HCT116 (cell line): Measurements from ENCODE around the gene ELOVL5. TPM values are rescaled to one million over a fixed set of nuclear protein-coding genes. Genes with fewer than 3 reads are reported as not detected.

ENCODE experiments used
- ATAC-seq: fragments of 200-7000 bp; cut with Tn5 transposase; 2 replicates; pipeline ENCODE4 v1.9.1; 2020; ENCODE audit warnings: mild to moderate bottlenecking, moderate library complexity
- BruUV-seq: library from RNA; stranded (reverse); fragments of 400-500 nt; replicated peaks from 2 replicates; lab custom pipeline; 2021; lab: Mats Ljungman, UMichigan
- CTCF ChIA-PET: fragments of 300-600 bp; sonication (Branson Sonifier 250); formaldehyde crosslinking; loops from one replicate; lab custom pipeline; 2021; ENCODE audit warnings: antibody characterized with exemption; lab: Charles Lee
- POLR2A ChIA-PET: fragments of 300-600, 350-600 bp; sonication (Branson Sonifier 250); formaldehyde crosslinking; loops from one replicate; lab custom pipeline; 2021; ENCODE audit warnings: antibody characterized with exemption; lab: Charles Lee
- RAD21 ChIA-PET, 2 experiments: fragments of 300-600 bp; sonication (Branson Sonifier 250); formaldehyde crosslinking; loops; one replicate each; lab custom pipeline; 2023; ENCODE audit warnings: low total read pairs in 2 of 2; ENCODE audit not compliant: uncharacterized antibody in 2 of 2, unreplicated experiment in 2 of 2, low non-redundant PET in 1 of 2; lab: Charles Lee
- DNase-seq: peaks from one replicate; pipeline ENCODE4 v3.0.0-alpha.2; 2010; ENCODE audit warnings: low read depth, low spot score
- H2AFZ ChIP-seq: fragments of 200-600 bp; shearing (Covaris generic), sonication (generic); 2 replicates; pipeline ENCODE4 v1.6.1; 2017; ENCODE audit warnings: low read depth, mixed run types, mixed read lengths, antibody characterized with exemption, low read length; ENCODE audit not compliant: poor library complexity, severe bottlenecking
- H3K27ac ChIP-seq: 2 replicates; pipeline ENCODE4 v1.5.1; 2012; ENCODE audit warnings: low read depth, low read length
- H3K27me3 ChIP-seq: fragments of 200-600 bp; sonication (generic); 2 replicates; pipeline ENCODE4 v1.6.1; 2016; ENCODE audit warnings: mixed run types, low read length, mixed read lengths; ENCODE audit not compliant: insufficient read depth
- H3K36me3 ChIP-seq, 2 experiments: fragments of 200-500 bp in 1 of 2; fragments of 200-600 bp in 1 of 2; sonication (Bioruptor generic) in 1 of 2; sonication (generic) in 1 of 2; 2 replicates each; pipeline versions ENCODE4 v1.5.1 to v1.6.1; 2014 to 2016; ENCODE audit warnings: low read length in 2 of 2, inconsistent platforms in 1 of 2, mixed read lengths in 1 of 2, mixed run types in 1 of 2; ENCODE audit not compliant: insufficient read depth in 2 of 2, control insufficient read depth in 1 of 2
- H3K4me1 ChIP-seq, 2 experiments: fragments of 200-600 bp in 1 of 2; sonication (generic) in 1 of 2; 2 replicates each; pipeline versions ENCODE4 v1.5.1 to v1.6.1; 2012 to 2017; ENCODE audit warnings: low read length in 2 of 2, inconsistent platforms in 1 of 2, mild to moderate bottlenecking in 1 of 2, mixed read lengths in 1 of 2, mixed run types in 1 of 2, moderate library complexity in 1 of 2; ENCODE audit not compliant: insufficient read depth in 2 of 2, control insufficient read depth in 1 of 2
- H3K4me2 ChIP-seq: fragments of 200-600 bp; sonication (generic); 2 replicates; pipeline ENCODE4 v1.6.1; 2017; ENCODE audit warnings: mixed run types, low read length, mixed read lengths
- H3K4me3 ChIP-seq, 2 experiments: fragments of 200-600 bp in 1 of 2; sonication (generic) in 1 of 2; replicated peaks in 1 of 2; 2 replicates each; pipeline ENCODE4 v1.5.1; 2011 to 2016; ENCODE audit warnings: low read length in 2 of 2, control low read depth in 1 of 2, low read depth in 1 of 2, mild to moderate bottlenecking in 1 of 2, mixed read lengths in 1 of 2, mixed run types in 1 of 2
- H3K79me2 ChIP-seq: fragments of 200-600 bp; sonication (generic); 2 replicates; pipeline ENCODE4 v1.6.1; 2017; ENCODE audit warnings: mild to moderate bottlenecking, mixed run types, low read length, moderate library complexity, mixed read lengths; ENCODE audit not compliant: insufficient read depth
- H3K9ac ChIP-seq: fragments of 200-600 bp; sonication (generic); 2 replicates; pipeline ENCODE4 v1.6.1; 2016; ENCODE audit warnings: low read length, mixed read lengths
- H3K9me2 ChIP-seq: fragments of 200-600 bp; sonication (generic), shearing (Covaris generic); 2 replicates; pipeline ENCODE4 v1.6.1; 2017; ENCODE audit warnings: mixed run types, mild to moderate bottlenecking, moderate library complexity; ENCODE audit not compliant: insufficient read depth
- H3K9me3 ChIP-seq, 2 experiments: fragments of 200-500 bp in 1 of 2; fragments of 200-600 bp in 1 of 2; sonication (Bioruptor generic) in 1 of 2; sonication (generic) in 1 of 2; 2 replicates each; pipeline ENCODE4 v1.6.1; 2014 to 2017; ENCODE audit warnings: low read length in 2 of 2, mixed read lengths in 2 of 2, inconsistent platforms in 1 of 2, low read depth in 1 of 2, mild to moderate bottlenecking in 1 of 2, mixed run types in 1 of 2, moderate library complexity in 1 of 2; ENCODE audit not compliant: control insufficient read depth in 1 of 2, insufficient read depth in 1 of 2
- H4K20me1 ChIP-seq: fragments of 200-600 bp; sonication (generic), shearing (Covaris generic); 2 replicates; pipeline ENCODE4 v1.6.1; 2017; ENCODE audit warnings: mixed run types, mild to moderate bottlenecking, moderate library complexity; ENCODE audit not compliant: insufficient read depth
- CBX3 ChIP-seq: IDR thresholded peaks from 2 replicates; pipeline ENCODE4 v1.6.1; 2012; ENCODE audit warnings: low read depth
- CEBPB ChIP-seq: IDR thresholded peaks from 2 replicates; pipeline ENCODE4 v1.6.1; 2012; ENCODE audit warnings: low read depth
- ELF1 ChIP-seq: IDR thresholded peaks from 2 replicates; pipeline ENCODE4 v1.6.1; 2012; ENCODE audit warnings: low read depth, borderline replicate concordance
- EZH2 ChIP-seq: fragments of 200-600 bp; sonication (generic); IDR thresholded peaks from 2 replicates; pipeline ENCODE4 v1.6.1; 2017; ENCODE audit warnings: antibody characterized with exemption, mixed run types
- FOSL1 ChIP-seq: IDR thresholded peaks from 2 replicates; pipeline ENCODE4 v1.6.1; 2012; ENCODE audit warnings: low read depth
- POLR2A ChIP-seq: IDR thresholded peaks from 2 replicates; pipeline ENCODE4 v1.7.0; 2011; ENCODE audit warnings: borderline replicate concordance; ENCODE audit not compliant: insufficient read depth, insufficient read length; ENCODE audit errors: extremely low read depth
- POLR2AphosphoS5 ChIP-seq: IDR thresholded peaks from 2 replicates; pipeline ENCODE4 v1.6.1; 2011; ENCODE audit warnings: mild to moderate bottlenecking, low read depth, low read length, moderate library complexity
- RAD21 ChIP-seq: IDR thresholded peaks from 2 replicates; pipeline ENCODE4 v1.6.1; 2012; ENCODE audit warnings: low read depth, mild to moderate bottlenecking
- SIN3A ChIP-seq: IDR thresholded peaks from 2 replicates; pipeline ENCODE4 v1.6.1; 2012; ENCODE audit warnings: low read depth
- SP1 ChIP-seq: IDR thresholded peaks from 2 replicates; pipeline ENCODE4 v1.6.1; 2012; ENCODE audit warnings: low read depth
- SRF ChIP-seq: IDR thresholded peaks from 2 replicates; pipeline ENCODE4 v1.6.1; 2012; ENCODE audit warnings: low read depth
- YY1 ChIP-seq: IDR thresholded peaks from 2 replicates; pipeline ENCODE4 v1.6.1; 2011; ENCODE audit warnings: low read length, low read depth, moderate library complexity, mild to moderate bottlenecking; ENCODE audit not compliant: insufficient replicate concordance; ENCODE audit errors: extremely low read depth
- ZFX ChIP-seq: fragments of 450-650 bp; IDR thresholded peaks from 2 replicates; pipeline ENCODE4 v1.6.1; 2017
- ZNF274 ChIP-seq: fragments of 200-500 bp; sonication (Bioruptor generic); IDR thresholded peaks from 2 replicates; pipeline ENCODE4 v1.6.1; 2014; ENCODE audit warnings: mild to moderate bottlenecking, low read depth, low read length, inconsistent platforms
- intact Hi-C: fragments of 100-400 bp; cut with micrococcal nuclease; formaldehyde crosslinking; loops from 2 replicates; pipeline ENCODE4 v1.10.0; 2022
- total RNA-seq: library from RNA; stranded (reverse); gene quantifications from one replicate; pipeline ENCODE4 v1.2.1, GENCODE V29; 2021; ENCODE audit not compliant: unreplicated experiment
- TF ChIP-seq, protein P1 (sequence below), 3 experiments: fragments of 200-600 bp in 1 of 3; sonication (generic) in 1 of 3; IDR thresholded peaks in 2 of 3; conservative IDR thresholded peaks in 1 of 3; 2 replicates each; pipeline ENCODE4 v1.5.1; 2012 to 2017; ENCODE audit warnings: low read depth in 2 of 3, low read length in 2 of 3, antibody characterized with exemption in 1 of 3, borderline replicate concordance in 1 of 3, control low read depth in 1 of 3, mild to moderate bottlenecking in 1 of 3, mixed read lengths in 1 of 3, mixed run types in 1 of 3, moderate library complexity in 1 of 3; ENCODE audit not compliant: insufficient read depth in 1 of 3
- TF ChIP-seq, protein P2 (sequence below): IDR thresholded peaks from 2 replicates; pipeline ENCODE4 v1.6.1; 2012
- TF ChIP-seq, protein P3 (sequence below): IDR thresholded peaks from 2 replicates; pipeline ENCODE4 v1.6.1; 2012; ENCODE audit warnings: low read depth
- TF ChIP-seq, protein P4 (sequence below): IDR thresholded peaks from 2 replicates; pipeline ENCODE4 v1.6.1; 2012

Gene ELOVL5
- total RNA-seq, 1 experiment from 2014 or later, result 85.3 TPM

DNA sequence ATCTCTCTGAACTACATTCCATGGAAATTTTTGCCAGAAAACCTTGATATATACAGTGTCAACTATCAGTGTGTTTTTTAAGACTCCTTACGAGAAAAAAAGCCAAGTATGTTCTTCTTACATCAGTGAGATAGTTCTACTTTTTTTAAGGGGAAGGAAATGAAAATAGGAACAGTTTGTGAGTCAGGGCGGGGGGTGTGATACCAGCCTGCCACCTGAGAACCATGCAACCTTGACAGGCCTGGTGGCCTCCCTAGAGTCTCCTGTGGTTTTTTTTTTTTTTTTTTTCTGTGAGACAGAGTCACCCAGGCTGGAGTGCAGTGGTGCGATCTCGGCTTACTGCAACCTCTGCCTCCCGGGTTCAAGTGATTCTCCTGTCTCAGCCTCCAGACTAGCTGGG lies 103.8 kb downstream of the ELOVL5 start:
- CTCF ChIA-PET, result no interaction called here
- no peaks in the 10 kb centered on the region for H3K4me1 ChIP-seq
- no peaks in the 10 kb centered on the region for H3K9me2 ChIP-seq
- H3K79me2 ChIP-seq, result no peaks in the 10 kb centered on the region
- no peak overlapping the region for H3K9ac ChIP-seq
- H3K4me2 ChIP-seq, result no peak overlapping the region
- no peak for ATAC-seq
- intact Hi-C loops, result no loop called here
- H4K20me1 ChIP-seq, result no peaks in the 10 kb centered on the region
- no peak for TF ChIP-seq CEBPB
- no peak for TF ChIP-seq SP1
- no peak for TF ChIP-seq YY1
- TF ChIP-seq RAD21, result no peak
- no peak for TF ChIP-seq SIN3A
- TF ChIP-seq, protein P1, sequence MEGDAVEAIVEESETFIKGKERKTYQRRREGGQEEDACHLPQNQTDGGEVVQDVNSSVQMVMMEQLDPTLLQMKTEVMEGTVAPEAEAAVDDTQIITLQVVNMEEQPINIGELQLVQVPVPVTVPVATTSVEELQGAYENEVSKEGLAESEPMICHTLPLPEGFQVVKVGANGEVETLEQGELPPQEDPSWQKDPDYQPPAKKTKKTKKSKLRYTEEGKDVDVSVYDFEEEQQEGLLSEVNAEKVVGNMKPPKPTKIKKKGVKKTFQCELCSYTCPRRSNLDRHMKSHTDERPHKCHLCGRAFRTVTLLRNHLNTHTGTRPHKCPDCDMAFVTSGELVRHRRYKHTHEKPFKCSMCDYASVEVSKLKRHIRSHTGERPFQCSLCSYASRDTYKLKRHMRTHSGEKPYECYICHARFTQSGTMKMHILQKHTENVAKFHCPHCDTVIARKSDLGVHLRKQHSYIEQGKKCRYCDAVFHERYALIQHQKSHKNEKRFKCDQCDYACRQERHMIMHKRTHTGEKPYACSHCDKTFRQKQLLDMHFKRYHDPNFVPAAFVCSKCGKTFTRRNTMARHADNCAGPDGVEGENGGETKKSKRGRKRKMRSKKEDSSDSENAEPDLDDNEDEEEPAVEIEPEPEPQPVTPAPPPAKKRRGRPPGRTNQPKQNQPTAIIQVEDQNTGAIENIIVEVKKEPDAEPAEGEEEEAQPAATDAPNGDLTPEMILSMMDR (IDR thresholded peaks at IDR 0.05 in 2 of 3, conservative IDR thresholded peaks at IDR 0.05 in 1 of 3; ENCODE audit: borderline replicate concordance in 1 of 3, insufficient read depth in 1 of 3, low read depth in 2 of 3, low read length in 2 of 3), result no peak
- no peak for TF ChIP-seq SRF
- TF ChIP-seq, protein P2, sequence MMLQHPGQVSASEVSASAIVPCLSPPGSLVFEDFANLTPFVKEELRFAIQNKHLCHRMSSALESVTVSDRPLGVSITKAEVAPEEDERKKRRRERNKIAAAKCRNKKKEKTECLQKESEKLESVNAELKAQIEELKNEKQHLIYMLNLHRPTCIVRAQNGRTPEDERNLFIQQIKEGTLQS, result no peak
- no peak for TF ChIP-seq ELF1
- TF ChIP-seq, protein P3, sequence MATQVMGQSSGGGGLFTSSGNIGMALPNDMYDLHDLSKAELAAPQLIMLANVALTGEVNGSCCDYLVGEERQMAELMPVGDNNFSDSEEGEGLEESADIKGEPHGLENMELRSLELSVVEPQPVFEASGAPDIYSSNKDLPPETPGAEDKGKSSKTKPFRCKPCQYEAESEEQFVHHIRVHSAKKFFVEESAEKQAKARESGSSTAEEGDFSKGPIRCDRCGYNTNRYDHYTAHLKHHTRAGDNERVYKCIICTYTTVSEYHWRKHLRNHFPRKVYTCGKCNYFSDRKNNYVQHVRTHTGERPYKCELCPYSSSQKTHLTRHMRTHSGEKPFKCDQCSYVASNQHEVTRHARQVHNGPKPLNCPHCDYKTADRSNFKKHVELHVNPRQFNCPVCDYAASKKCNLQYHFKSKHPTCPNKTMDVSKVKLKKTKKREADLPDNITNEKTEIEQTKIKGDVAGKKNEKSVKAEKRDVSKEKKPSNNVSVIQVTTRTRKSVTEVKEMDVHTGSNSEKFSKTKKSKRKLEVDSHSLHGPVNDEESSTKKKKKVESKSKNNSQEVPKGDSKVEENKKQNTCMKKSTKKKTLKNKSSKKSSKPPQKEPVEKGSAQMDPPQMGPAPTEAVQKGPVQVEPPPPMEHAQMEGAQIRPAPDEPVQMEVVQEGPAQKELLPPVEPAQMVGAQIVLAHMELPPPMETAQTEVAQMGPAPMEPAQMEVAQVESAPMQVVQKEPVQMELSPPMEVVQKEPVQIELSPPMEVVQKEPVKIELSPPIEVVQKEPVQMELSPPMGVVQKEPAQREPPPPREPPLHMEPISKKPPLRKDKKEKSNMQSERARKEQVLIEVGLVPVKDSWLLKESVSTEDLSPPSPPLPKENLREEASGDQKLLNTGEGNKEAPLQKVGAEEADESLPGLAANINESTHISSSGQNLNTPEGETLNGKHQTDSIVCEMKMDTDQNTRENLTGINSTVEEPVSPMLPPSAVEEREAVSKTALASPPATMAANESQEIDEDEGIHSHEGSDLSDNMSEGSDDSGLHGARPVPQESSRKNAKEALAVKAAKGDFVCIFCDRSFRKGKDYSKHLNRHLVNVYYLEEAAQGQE, result no peak
- TF ChIP-seq, protein P4, sequence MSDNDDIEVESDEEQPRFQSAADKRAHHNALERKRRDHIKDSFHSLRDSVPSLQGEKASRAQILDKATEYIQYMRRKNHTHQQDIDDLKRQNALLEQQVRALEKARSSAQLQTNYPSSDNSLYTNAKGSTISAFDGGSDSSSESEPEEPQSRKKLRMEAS, result no peak
- TF ChIP-seq ZFX, result no peak
- TF ChIP-seq EZH2, result no peak
- no peak for TF ChIP-seq POLR2A
- no peak for TF ChIP-seq ZNF274
- no peak for TF ChIP-seq FOSL1
- TF ChIP-seq POLR2AphosphoS5, result no peak
- TF ChIP-seq CBX3, result no peak
- TF ChIP-seq, all 23 proteins: peak for 0
- DNase-seq, result no peak
- RAD21 ChIA-PET, result no interaction called here
- no peak overlapping the region for H3K4me3 ChIP-seq
- BruUV-seq, result no TSS peak
- POLR2A ChIA-PET, result no interaction called here
- H3K9me3 ChIP-seq, result no peaks in the 10 kb centered on the region
- H2AFZ ChIP-seq, result no peak overlapping the region
- H3K27me3 ChIP-seq, result no peaks in the 10 kb centered on the region
- H3K36me3 ChIP-seq, result no peaks in the 10 kb centered on the region
- no peak overlapping the region for H3K27ac ChIP-seq
